GM23338 (cell line): ENCODE data around the gene MAGOH. TPM values are rescaled to one million over a fixed set of nuclear protein-coding genes. Genes with fewer than 3 reads are reported as not detected.

Experiments used
- ATAC-seq: fragments of 200-7000 bp; cut with Tn5 transposase; 3 replicates; pipeline ENCODE4 v1.9.1; 2020
- DNase-seq: peaks from one replicate; pipeline ENCODE4 v3.0.0-alpha.2; 2015; ENCODE audit warnings: low spot score
- H2AFZ ChIP-seq: fragments of 200-600 bp; sonication (generic); 2 replicates; pipeline ENCODE4 v1.8.0; 2016; ENCODE audit warnings: antibody characterized with exemption, mild to moderate bottlenecking, moderate library complexity
- H3F3A ChIP-seq: fragments of 200-600 bp; sonication (generic); replicated peaks from 2 replicates; pipeline ENCODE4 v1.8.0; 2017; ENCODE audit warnings: antibody characterized with exemption, mixed run types, low read depth
- H3K27ac ChIP-seq: fragments of 200-600 bp; sonication (generic); 2 replicates; pipeline ENCODE4 v1.6.1; 2016; ENCODE audit warnings: low read depth
- H3K27me3 ChIP-seq: fragments of 200-600 bp; sonication (generic); 2 replicates; pipeline ENCODE4 v1.8.0; 2016; ENCODE audit warnings: mild to moderate bottlenecking, mixed run types, moderate library complexity; ENCODE audit not compliant: insufficient read depth
- H3K36me3 ChIP-seq: fragments of 200-600 bp; sonication (generic); 2 replicates; pipeline ENCODE4 v1.8.0; 2016; ENCODE audit warnings: mild to moderate bottlenecking; ENCODE audit not compliant: insufficient read depth
- H3K4me1 ChIP-seq: fragments of 200-600 bp; sonication (generic); 2 replicates; pipeline ENCODE4 v1.8.0; 2016; ENCODE audit warnings: mild to moderate bottlenecking, moderate library complexity; ENCODE audit not compliant: insufficient read depth
- H3K4me2 ChIP-seq: fragments of 200-600 bp; sonication (generic); 2 replicates; pipeline ENCODE4 v1.7.1; 2017; ENCODE audit warnings: mixed run types
- H3K4me3 ChIP-seq: fragments of 200-600 bp; sonication (generic); 2 replicates; pipeline ENCODE4 v1.6.1; 2016; ENCODE audit warnings: mixed run types
- H3K79me2 ChIP-seq: fragments of 200-600 bp; sonication (generic); replicated peaks from 2 replicates; pipeline ENCODE4 v1.8.0; 2017; ENCODE audit warnings: mild to moderate bottlenecking; ENCODE audit not compliant: insufficient read depth
- H3K9me2 ChIP-seq: fragments of 200-600 bp; sonication (generic); 2 replicates; pipeline ENCODE4 v1.8.0; 2017; ENCODE audit not compliant: insufficient read depth
- H4K20me1 ChIP-seq: fragments of 200-600 bp; sonication (generic); replicated peaks from 2 replicates; pipeline ENCODE4 v1.8.0; 2017; ENCODE audit warnings: mild to moderate bottlenecking; ENCODE audit not compliant: insufficient read depth
- H3K27ac Mint-ChIP-seq: 2 replicates; pipeline ENCODE4 v1.8.0; 2020; ENCODE audit warnings: inconsistent platforms, mild to moderate bottlenecking, moderate library complexity, mixed read lengths
- H3K27me3 Mint-ChIP-seq: 3 replicates; pipeline ENCODE4 v1.8.0; 2022; ENCODE audit warnings: low read depth, mild to moderate bottlenecking, moderate library complexity, mixed read lengths, inconsistent platforms; ENCODE audit not compliant: insufficient read depth, poor library complexity
- H3K36me3 Mint-ChIP-seq: 3 replicates; pipeline ENCODE4 v1.8.0; 2021; ENCODE audit warnings: low read depth, mild to moderate bottlenecking, inconsistent platforms, moderate library complexity, mixed read lengths
- H3K4me1 Mint-ChIP-seq: 3 replicates; pipeline ENCODE4 v1.8.0; 2020; ENCODE audit warnings: mild to moderate bottlenecking, inconsistent platforms, mixed read lengths
- H3K4me3 Mint-ChIP-seq: 3 replicates; pipeline ENCODE4 v1.8.0; 2021; ENCODE audit warnings: moderate library complexity, mild to moderate bottlenecking, inconsistent platforms, mixed read lengths
- H3K9me3 Mint-ChIP-seq: 3 replicates; pipeline ENCODE4 v1.8.0; 2020; ENCODE audit warnings: moderate library complexity, mild to moderate bottlenecking, inconsistent platforms, mixed read lengths
- ETS1 ChIP-seq: IDR thresholded peaks from 2 replicates; pipeline ENCODE4 v1.6.1; 2016; ENCODE audit warnings: antibody characterized with exemption
- NANOG ChIP-seq: IDR thresholded peaks from 2 replicates; pipeline ENCODE4 v1.6.1; 2016; ENCODE audit warnings: antibody characterized with exemption, borderline replicate concordance
- POLR2AphosphoS5 ChIP-seq: IDR thresholded peaks from 2 replicates; pipeline ENCODE4 v1.6.1; 2016; ENCODE audit warnings: antibody characterized with exemption, low read depth
- STAT1 ChIP-seq: IDR thresholded peaks from one replicate; pipeline ENCODE4 v1.6.1; 2016; ENCODE audit warnings: antibody characterized with exemption; ENCODE audit not compliant: unreplicated experiment
- ZNF114 ChIP-seq: fragments of 250-450 bp; sonication (Bioruptor Pico); IDR thresholded peaks from 2 replicates; pipeline ENCODE4 v1.5.0; 2020; ENCODE audit warnings: mild to moderate bottlenecking, moderate library complexity
- ZNF331 ChIP-seq: fragments of 250-450 bp; sonication (Bioruptor Pico); IDR thresholded peaks from 2 replicates; pipeline ENCODE4 v1.5.0; 2020; ENCODE audit warnings: low read depth, mild to moderate bottlenecking, moderate library complexity
- ZNF462 ChIP-seq: fragments of 250-450 bp; sonication (Bioruptor Pico); IDR thresholded peaks from 2 replicates; pipeline ENCODE4 v1.5.0; 2020; ENCODE audit warnings: mild to moderate bottlenecking, moderate library complexity
- polyA plus RNA-seq: library from polyadenylated mRNA; unstranded; fragments of >200 nt; fragmentation: Nextera tagmentation; extraction: Ambion mirVana; gene quantifications from 2 replicates; pipeline ENCODE4 v1.2.1, GENCODE V29; 2016
- total RNA-seq: library from RNA; depleted of rRNA; stranded (reverse); fragments of >200 nt; shearing (Covaris generic); gene quantifications from 2 replicates; pipeline ENCODE4 v1.2.3, GENCODE V29; 2014
- TF ChIP-seq, protein P1 (sequence below), 2 experiments: fragments of 200-600 bp in 1 of 2; sonication (generic) in 1 of 2; conservative IDR thresholded peaks; 2 replicates each; pipeline versions ENCODE4 v1.5.1 to v1.6.1; 2016 to 2017; ENCODE audit warnings: antibody characterized with exemption in 2 of 2, low read depth in 2 of 2, mild to moderate bottlenecking in 2 of 2, moderate library complexity in 1 of 2

MAGOH gene
- total and polyA plus RNA-seq, 2 experiments from 2014 or later: 79.3 to 185 TPM

GRCh38 chr1:53262000-53262399, 23.7 kb upstream of the MAGOH start (continued):
- TF ChIP-seq ZNF462 (CRISPR knock-in tag) (no peak), ZNF114 (CRISPR knock-in tag) (no peak), POLR2AphosphoS5 (no peak), ZNF331 (CRISPR knock-in tag) (no peak)

- no peak overlapping the region for H3K27ac Mint-ChIP-seq
- Histone ChIP-seq H3K27ac (no peak overlapping the region), H3K9me2 (no peaks in the 10 kb centered on the region), H2AFZ (no peak overlapping the region), H3K4me2 (no peak overlapping the region), H3K4me3 (no peak overlapping the region), H3K4me1 (no peaks in the 10 kb centered on the region), H3K36me3 (peaks cover 71% of the 10 kb centered on the region), H3F3A (peaks cover 6% of the 10 kb centered on the region; the same call in 1 of the 2 replicates), H3K27me3 (no peaks in the 10 kb centered on the region), H3K79me2 (no peaks in the 10 kb centered on the region), H4K20me1 (peaks cover 12% of the 10 kb centered on the region)
- no peaks in the 10 kb centered on the region for H3K4me1 Mint-ChIP-seq
- DNase-seq (no peak), ATAC-seq (no peak)
- TF ChIP-seq STAT1: no peak
- TF ChIP-seq, protein P1, sequence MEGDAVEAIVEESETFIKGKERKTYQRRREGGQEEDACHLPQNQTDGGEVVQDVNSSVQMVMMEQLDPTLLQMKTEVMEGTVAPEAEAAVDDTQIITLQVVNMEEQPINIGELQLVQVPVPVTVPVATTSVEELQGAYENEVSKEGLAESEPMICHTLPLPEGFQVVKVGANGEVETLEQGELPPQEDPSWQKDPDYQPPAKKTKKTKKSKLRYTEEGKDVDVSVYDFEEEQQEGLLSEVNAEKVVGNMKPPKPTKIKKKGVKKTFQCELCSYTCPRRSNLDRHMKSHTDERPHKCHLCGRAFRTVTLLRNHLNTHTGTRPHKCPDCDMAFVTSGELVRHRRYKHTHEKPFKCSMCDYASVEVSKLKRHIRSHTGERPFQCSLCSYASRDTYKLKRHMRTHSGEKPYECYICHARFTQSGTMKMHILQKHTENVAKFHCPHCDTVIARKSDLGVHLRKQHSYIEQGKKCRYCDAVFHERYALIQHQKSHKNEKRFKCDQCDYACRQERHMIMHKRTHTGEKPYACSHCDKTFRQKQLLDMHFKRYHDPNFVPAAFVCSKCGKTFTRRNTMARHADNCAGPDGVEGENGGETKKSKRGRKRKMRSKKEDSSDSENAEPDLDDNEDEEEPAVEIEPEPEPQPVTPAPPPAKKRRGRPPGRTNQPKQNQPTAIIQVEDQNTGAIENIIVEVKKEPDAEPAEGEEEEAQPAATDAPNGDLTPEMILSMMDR (conservative IDR thresholded peaks at IDR 0.05; ENCODE audit: low read depth in 2 of 2): no peak
- no peak for TF ChIP-seq NANOG
- TF ChIP-seq ETS1: no peak
- TF ChIP-seq ZNF331 (CRISPR knock-in tag): no peak
- no peak for TF ChIP-seq POLR2AphosphoS5
- peaks cover 6% of the 10 kb centered on the region for H3K27me3 Mint-ChIP-seq
- no peaks in the 10 kb centered on the region for H3K9me3 Mint-ChIP-seq
- H3K4me3 Mint-ChIP-seq: no peak overlapping the region
- peaks cover 99% of the 10 kb centered on the region for H3K36me3 Mint-ChIP-seq
These were observed 22.4 kb upstream of the MAGOH start for GRCh38 chr1:53260631-53261247.
